Astrocyte of the spinal cord (primary cell): ENCODE data around the gene HIRIP3.
"Not testable (repeated sequence)": the region's sequence is repeated elsewhere in the genome, so short reads cannot be mapped to it uniquely, and the experiment has no call there.

Source experiments
- DNase-seq: peaks from one replicate; pipeline ENCODE4 v3.0.0; 2011; ENCODE audit warnings: low read depth, low spot score
- H3K4me3 ChIP-seq: 2 replicates; pipeline ENCODE4 v1.5.1; 2011; ENCODE audit warnings: low read depth, mild to moderate bottlenecking, low read length, moderate library complexity
- in situ Hi-C: cut with HindIII; loops from 2 replicates; pipeline ENCODE4 v1.10.0; 2017; ENCODE audit warnings: low sequenced_read_pairs
- TF ChIP-seq, protein P1 (sequence below): IDR thresholded peaks from 2 replicates; pipeline ENCODE4 v1.5.1; 2012; ENCODE audit warnings: low read depth, mild to moderate bottlenecking, low read length, inconsistent platforms

Gene HIRIP3

DNA sequence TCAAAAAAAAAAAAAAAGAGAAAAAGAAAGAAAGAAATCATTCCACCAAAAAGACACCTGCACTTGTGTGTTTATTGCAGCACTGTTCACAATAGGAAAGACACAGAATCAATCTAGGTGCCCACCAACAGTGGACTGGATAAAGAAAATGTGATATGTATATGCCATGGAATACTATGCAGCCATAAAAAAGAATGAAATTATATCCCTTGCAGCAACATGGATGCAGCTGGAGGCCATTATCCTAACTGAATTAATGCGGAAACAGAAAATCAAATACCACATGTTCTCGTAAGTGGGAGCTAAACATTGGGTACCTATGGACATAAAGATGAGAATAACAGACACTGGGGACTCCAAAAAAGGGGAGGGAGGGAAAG lies 21.9 kb upstream of the HIRIP3 start:
- H3K4me3 ChIP-seq = no peak overlapping the region
- in situ Hi-C loops = no loop called here
- no peak for DNase-seq
- TF ChIP-seq, protein P1, sequence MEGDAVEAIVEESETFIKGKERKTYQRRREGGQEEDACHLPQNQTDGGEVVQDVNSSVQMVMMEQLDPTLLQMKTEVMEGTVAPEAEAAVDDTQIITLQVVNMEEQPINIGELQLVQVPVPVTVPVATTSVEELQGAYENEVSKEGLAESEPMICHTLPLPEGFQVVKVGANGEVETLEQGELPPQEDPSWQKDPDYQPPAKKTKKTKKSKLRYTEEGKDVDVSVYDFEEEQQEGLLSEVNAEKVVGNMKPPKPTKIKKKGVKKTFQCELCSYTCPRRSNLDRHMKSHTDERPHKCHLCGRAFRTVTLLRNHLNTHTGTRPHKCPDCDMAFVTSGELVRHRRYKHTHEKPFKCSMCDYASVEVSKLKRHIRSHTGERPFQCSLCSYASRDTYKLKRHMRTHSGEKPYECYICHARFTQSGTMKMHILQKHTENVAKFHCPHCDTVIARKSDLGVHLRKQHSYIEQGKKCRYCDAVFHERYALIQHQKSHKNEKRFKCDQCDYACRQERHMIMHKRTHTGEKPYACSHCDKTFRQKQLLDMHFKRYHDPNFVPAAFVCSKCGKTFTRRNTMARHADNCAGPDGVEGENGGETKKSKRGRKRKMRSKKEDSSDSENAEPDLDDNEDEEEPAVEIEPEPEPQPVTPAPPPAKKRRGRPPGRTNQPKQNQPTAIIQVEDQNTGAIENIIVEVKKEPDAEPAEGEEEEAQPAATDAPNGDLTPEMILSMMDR = no peak

DNA sequence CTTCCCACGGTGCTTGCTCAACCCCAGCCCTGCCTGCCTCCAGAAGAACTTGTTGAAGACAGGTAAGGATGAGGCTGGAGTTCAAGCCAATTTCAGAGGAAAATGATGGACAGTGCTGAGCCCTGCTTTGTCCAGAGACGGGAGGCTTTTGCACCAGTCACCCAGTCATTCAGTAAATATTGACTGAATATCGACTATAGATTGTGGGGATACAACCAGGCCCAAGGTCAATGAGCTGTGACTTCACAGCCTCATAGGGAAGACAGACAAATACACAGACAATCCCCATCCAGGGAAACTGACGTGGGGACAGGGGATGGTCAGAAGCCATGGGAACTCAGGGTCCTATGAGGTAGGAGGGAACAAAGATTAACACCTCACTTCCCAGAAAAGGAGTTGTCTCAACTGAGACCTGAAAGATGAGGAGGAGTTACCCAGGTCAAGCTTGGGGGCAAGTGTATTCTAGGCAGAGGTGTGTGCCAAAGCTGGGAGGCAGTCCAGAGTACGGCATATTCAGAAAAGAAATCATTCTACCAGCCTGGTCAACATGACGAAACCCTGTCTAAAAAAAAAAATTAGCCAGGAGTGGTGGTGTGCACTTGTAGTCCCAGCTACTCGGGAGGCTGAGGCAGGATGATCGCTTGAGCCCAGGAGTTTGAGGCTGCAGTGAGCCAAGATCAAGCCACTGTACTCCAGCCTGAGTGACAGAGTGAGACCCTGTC lies 21.3 kb upstream of the HIRIP3 start:
- in situ Hi-C loops = no loop called here
- no peak overlapping the region for H3K4me3 ChIP-seq
- TF ChIP-seq, protein P1 = no peak
- no peak for DNase-seq

GRCh38 chr16:30015450-30015849 lies 20.0 kb upstream of the HIRIP3 start:
- in situ Hi-C loops, DNase-seq, H3K4me3 ChIP-seq: not testable (repeated sequence)

DNA sequence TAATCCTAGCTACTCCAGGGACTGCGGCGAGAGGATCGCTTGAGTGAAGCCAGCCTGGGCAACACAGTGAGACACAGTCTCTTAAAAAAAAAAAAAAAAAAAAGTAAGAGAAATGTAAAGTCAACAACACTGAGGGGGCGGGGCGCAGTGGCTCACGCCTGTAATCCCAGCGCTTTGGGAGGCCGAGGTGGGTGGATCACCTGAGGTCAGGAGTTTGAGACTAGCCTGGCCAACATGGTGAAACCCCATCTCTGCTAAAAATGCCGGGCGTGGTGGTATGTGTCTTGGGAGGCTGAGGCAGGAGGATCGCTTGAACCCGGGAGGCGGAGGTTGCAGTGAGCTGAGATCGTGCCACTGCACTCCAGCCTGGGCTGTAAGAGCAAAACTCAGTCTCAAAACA lies 17.2 kb upstream of the HIRIP3 start:
- H3K4me3 ChIP-seq, in situ Hi-C loops, DNase-seq: not testable (repeated sequence)

DNA sequence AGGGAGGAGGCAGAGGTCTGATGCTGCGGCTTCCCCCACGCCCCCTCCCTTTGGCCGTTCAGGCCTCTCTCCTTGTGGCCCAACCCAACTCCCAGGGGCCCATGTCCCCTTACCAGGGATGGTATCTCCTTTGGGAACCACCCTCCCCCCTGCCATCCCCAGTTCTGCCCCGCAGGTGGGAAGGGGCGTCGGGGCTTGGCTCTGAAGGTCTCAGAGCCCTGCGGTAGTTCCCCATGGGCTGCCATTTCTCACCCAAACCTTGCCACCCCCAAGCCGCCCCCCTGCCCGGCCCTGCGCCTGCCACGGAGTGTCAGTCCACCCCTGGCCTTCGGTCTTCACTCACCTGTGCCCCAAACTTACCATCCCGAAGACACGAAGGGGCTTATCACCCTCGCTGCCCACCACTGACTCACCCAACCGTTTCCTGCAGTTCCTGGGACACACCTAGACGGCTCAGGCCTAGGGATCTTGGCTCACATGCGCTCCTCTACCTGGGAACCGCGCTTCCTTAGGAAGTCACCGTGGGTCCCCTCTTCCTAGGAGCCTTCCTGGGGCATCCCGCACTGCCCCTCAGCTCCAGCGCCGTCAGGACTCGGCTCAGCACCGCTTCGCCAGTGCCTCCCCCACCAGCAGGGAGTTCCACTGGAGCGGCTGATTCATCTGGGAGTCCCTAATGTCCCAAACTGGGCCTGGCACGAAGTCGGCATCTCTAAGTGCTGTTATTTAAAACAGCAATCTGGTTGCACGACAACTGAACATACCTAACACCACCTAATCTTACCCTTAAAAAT lies 16.5 kb upstream of the HIRIP3 start:
- H3K4me3 ChIP-seq = no peak overlapping the region
- DNase-seq = no peak
- TF ChIP-seq, protein P1 = no peak
- in situ Hi-C loops = no loop called here

DNA sequence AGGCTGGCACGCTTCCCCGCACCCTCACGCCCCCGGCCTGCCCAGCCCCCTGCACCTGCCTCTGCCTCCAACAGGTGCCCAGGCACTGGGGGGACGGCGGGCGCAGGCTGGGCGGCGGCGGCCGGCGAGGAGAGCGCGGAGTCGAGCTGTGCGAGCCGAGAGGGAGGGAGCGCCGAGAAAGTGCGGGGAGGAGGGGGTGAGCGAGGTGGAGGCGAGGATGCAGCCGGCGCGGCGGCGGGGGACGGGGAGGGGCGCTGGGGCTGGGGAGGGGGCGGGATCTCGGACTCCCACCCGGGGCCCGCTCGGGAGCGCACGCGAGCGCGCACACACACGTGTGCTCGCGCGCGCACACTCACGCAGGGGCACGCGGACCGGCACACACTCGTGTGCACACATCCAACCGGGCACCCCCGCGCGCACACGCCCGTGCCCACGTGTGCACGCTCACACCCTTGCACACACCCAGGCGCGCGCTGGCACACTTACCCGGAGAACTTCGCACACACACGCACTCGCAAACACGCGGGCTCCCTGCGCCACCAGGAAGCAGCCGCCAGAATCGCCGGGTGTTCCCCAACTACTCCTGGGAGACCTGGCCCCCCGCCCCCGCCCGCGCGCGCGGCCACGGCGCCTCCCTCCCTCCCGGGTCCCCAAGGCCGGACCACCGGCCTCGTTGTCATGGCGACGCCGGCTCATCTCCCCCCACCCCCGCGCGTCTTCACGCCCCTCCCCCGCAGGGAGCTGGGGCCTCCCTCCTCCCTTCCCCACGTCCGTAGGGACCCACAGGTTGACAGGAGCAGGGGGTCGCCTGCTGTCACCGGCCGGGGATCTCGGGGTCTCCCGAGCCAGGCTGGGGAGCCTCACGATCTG lies 15.7 kb upstream of the HIRIP3 start, which contains the start of gene DOC2A:
DOC2A (minus strand) TSS at position 184 of the 870 bp plus-strand sequence. CDS start 805 bp downstream, outside the sequence.
- no peak for DNase-seq
- TF ChIP-seq, protein P1 = no peak
- H3K4me3 ChIP-seq = peak within 1 kb of the TSS; percentile 23
- in situ Hi-C loops = no loop called here

DNA sequence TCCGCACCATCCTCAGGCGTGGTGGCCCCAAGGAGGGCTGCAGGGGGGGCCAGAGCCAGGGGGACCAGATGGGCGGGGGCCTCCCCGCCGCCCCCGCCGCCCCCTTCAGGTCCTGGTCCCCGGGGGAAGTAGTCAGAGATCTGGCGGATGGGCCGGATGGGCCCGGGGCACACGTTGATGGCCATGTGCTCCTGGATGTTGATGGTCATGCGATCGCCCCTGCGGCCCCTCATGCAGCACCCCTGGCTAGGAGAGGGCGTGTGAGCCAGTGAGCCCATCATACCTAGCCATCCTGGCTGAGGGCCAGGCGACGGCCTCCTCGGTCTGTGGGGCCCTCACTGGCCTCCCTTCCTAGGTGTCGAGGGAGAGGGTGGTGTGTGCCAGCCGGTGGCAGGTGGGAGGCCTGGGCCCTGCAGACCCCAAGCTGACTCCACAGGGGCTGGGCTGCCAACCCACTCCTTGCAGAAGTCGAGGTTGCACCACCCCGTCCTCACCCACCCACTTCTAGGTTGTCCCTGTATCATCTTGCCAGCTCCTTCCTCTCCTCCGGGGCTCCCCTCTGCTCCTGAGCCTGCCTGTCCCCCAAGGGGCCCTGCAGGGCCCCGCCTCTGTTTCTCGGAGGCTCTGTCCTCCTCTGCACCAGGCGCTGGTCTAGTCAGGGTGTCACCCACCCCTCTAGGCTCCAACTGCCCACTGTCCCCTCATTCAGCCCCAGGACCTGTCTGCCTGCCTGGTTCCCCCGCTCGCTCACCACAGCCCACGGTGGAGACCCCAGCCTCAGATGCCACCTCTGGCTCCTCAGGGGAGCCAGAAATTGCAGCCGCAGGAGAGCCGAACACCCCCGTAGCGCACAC lies 14.8 kb upstream of the HIRIP3 start:
- in situ Hi-C loops = no loop called here
- H3K4me3 ChIP-seq = no peak overlapping the region
- DNase-seq = no peak
- TF ChIP-seq, protein P1 = no peak
